Endodermal cell (in vitro differentiated cells): ENCODE measurements around the gene REC114. TPM values are rescaled to one million over a fixed set of nuclear protein-coding genes. Genes with fewer than 3 reads are reported as not detected.
A peak's percentile ranks its signal among the peaks of the same experiment; 100 is the strongest.
"Not testable (repeated sequence)": the region's sequence is repeated elsewhere in the genome, so short reads cannot be mapped to it uniquely, and the experiment has no call there.

Experiments used
- DNase-seq: peaks from one replicate; pipeline ENCODE4 v3.0.0-alpha.2; 2017
- H3K27ac ChIP-seq: 2 replicates; pipeline ENCODE4 v1.5.1; 2013; ENCODE audit warnings: mild to moderate bottlenecking, low read depth, low read length, moderate library complexity
- H3K27me3 ChIP-seq: 2 replicates; pipeline ENCODE4 v1.6.1; 2013; ENCODE audit warnings: mild to moderate bottlenecking, low read length, moderate library complexity; ENCODE audit not compliant: insufficient read depth, control insufficient read depth, poor library complexity, severe bottlenecking
- H3K36me3 ChIP-seq: 2 replicates; pipeline ENCODE4 v1.7.0; 2013; ENCODE audit warnings: mild to moderate bottlenecking, low read length, moderate library complexity; ENCODE audit not compliant: control insufficient read depth, insufficient read depth
- H3K4me1 ChIP-seq: one replicate; pipeline ENCODE4 v1.7.0; 2013; ENCODE audit warnings: low read length; ENCODE audit not compliant: control insufficient read depth, insufficient read depth
- H3K4me3 ChIP-seq: 2 replicates; pipeline ENCODE4 v1.5.1; 2013; ENCODE audit warnings: mild to moderate bottlenecking, low read length, moderate library complexity
- H3K9ac ChIP-seq: 2 replicates; pipeline ENCODE4 v1.6.1; 2013; ENCODE audit warnings: mild to moderate bottlenecking, low read length, moderate library complexity; ENCODE audit not compliant: poor library complexity, severe bottlenecking; ENCODE audit errors: extremely low read depth
- H3K9me3 ChIP-seq: 2 replicates; pipeline ENCODE4 v1.6.1; 2013; ENCODE audit warnings: mild to moderate bottlenecking, low read length, moderate library complexity; ENCODE audit not compliant: control insufficient read depth
- H3K27ac Mint-ChIP-seq: 2 replicates; pipeline ENCODE4 v1.8.0; 2020; ENCODE audit warnings: mixed read lengths
- H3K27me3 Mint-ChIP-seq: 2 replicates; pipeline ENCODE4 v1.8.0; 2021; ENCODE audit warnings: mild to moderate bottlenecking, mixed read lengths; ENCODE audit not compliant: insufficient read depth
- H3K36me3 Mint-ChIP-seq: 2 replicates; pipeline ENCODE4 v1.8.0; 2020; ENCODE audit warnings: low read depth, mixed read lengths
- H3K4me1 Mint-ChIP-seq: 2 replicates; pipeline ENCODE4 v1.8.0; 2020; ENCODE audit warnings: mixed read lengths
- H3K4me3 Mint-ChIP-seq: 2 replicates; pipeline ENCODE4 v1.8.0; 2020; ENCODE audit warnings: mild to moderate bottlenecking, moderate library complexity, mixed read lengths
- H3K9me3 Mint-ChIP-seq: 2 replicates; pipeline ENCODE4 v1.8.0; 2020; ENCODE audit warnings: mild to moderate bottlenecking, mixed read lengths
- WGBS, 2 experiments: methylation state at CpG; one replicate each; pipeline versions ENCODE4 v1.1.5 to v1.1.7; 2013; ENCODE audit warnings: missing lambda C conversion rate in 2 of 2, mixed read lengths in 1 of 2; ENCODE audit not compliant: insufficient coverage in 1 of 2, insufficient read length in 1 of 2; 5-methylcytosine and 5-hydroxymethylcytosine counted together
- total RNA-seq, 2 donors: library from RNA; stranded (reverse); fragmentation: NEBNext Ultra II Directional in 1 of 2; extraction: Animal tissue kit (Norgen Biotek cat#: 25700) in 1 of 2; gene quantifications; 2 replicates in 1 of 2; 3 replicates in 1 of 2; pipeline ENCODE4 v1.2.1, GENCODE V29; 2021
- TF ChIP-seq, protein P1 (sequence below): fragments of 200-600 bp; sonication (generic); conservative IDR thresholded peaks from 2 replicates; pipeline ENCODE4 v1.5.0; 2021; ENCODE audit warnings: antibody characterized with exemption, mild to moderate bottlenecking

The REC114 gene
- total RNA-seq, 2 donors from 2014 or later: not detected

DNA sequence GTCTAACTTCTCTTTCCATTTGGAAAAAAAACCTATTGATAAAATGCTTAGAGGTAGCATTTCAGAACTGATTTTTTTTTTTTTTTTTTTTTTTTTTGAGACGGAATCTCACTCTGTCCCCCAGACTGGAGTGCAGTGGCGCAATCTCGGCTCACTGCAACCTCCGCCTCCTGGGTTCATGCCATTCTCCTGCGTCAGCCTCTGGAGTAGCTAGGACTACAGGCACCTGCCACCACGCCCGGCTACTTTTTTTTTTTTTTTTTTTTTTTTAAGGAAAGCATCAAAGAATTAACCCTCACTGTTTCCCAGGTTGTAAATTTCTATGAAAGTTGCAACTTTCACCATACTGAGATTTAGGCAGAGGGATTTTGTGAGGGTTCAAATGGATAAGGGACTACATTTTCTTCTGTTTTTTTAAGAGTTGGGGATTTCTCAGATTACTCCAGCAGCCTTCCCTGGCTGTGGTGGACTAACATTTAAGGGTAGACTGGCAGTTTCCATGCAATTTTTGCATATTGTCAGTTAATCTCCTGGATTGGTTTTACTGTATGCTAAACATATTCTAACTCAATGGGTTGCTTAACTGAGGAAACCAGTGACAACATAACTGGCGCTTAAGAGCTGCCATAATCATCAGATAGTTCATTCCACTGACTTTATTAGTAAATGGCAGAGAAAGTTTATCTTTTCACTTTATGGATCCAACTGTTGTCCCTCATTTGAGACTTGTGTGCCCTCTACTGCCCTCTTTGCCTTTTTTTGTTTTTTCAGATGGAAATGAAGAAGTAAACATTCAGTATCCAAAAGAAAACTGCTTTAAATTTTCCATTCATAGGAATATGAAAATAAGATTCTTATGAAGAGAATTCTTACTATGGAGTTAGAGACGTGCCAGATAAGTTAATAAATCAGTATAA, 96.5 kb downstream of the REC114 start:
- Mint-ChIP-seq H3K9me3 (no peaks in the 10 kb centered on the region), H3K4me3 (no peak overlapping the region), H3K27ac (no peak overlapping the region), H3K4me1 (no peaks in the 10 kb centered on the region), H3K36me3 (no peaks in the 10 kb centered on the region), H3K27me3 (no peaks in the 10 kb centered on the region)
- no peak overlapping the region for H3K9ac ChIP-seq
- H3K27ac ChIP-seq: no peak overlapping the region
- H3K4me3 ChIP-seq: no peak overlapping the region
- 86 to 100% methylated on average over 1 to 9 of the region's 9 CpGs for WGBS, 2 experiments
- TF ChIP-seq, protein P1, sequence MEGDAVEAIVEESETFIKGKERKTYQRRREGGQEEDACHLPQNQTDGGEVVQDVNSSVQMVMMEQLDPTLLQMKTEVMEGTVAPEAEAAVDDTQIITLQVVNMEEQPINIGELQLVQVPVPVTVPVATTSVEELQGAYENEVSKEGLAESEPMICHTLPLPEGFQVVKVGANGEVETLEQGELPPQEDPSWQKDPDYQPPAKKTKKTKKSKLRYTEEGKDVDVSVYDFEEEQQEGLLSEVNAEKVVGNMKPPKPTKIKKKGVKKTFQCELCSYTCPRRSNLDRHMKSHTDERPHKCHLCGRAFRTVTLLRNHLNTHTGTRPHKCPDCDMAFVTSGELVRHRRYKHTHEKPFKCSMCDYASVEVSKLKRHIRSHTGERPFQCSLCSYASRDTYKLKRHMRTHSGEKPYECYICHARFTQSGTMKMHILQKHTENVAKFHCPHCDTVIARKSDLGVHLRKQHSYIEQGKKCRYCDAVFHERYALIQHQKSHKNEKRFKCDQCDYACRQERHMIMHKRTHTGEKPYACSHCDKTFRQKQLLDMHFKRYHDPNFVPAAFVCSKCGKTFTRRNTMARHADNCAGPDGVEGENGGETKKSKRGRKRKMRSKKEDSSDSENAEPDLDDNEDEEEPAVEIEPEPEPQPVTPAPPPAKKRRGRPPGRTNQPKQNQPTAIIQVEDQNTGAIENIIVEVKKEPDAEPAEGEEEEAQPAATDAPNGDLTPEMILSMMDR: peak; percentile 12
- H3K9me3 ChIP-seq: no peaks in the 10 kb centered on the region
- H3K4me1 ChIP-seq: no peaks in the 10 kb centered on the region
- DNase-seq: no peak
- no peaks in the 10 kb centered on the region for H3K27me3 ChIP-seq
- no peaks in the 10 kb centered on the region for H3K36me3 ChIP-seq

DNA sequence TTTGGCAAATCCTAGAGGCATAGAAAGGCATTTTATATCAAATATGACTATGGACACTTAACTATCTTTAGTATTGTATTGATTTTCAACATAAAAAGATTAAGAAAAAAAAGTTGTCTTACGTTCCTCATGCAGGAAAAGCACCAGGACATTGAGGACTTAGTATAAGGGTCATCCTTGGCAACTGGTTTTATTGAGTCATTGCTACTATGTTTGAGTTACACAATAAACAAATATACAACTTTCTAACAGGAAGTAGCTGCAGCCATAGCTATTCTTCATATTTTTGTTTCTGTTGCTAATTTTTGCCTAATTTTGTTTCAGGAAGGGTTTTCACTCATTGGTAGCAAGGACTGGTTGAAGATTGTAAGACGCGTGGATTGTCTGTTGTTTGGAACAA, 97.2 kb downstream of the REC114 start:
- no peaks in the 10 kb centered on the region for H3K9me3 ChIP-seq
- Mint-ChIP-seq H3K4me1 (no peaks in the 10 kb centered on the region), H3K27me3 (no peaks in the 10 kb centered on the region), H3K36me3 (no peaks in the 10 kb centered on the region), H3K27ac (no peak overlapping the region), H3K9me3 (no peaks in the 10 kb centered on the region), H3K4me3 (no peak overlapping the region)
- no peak overlapping the region for H3K4me3 ChIP-seq
- no peak overlapping the region for H3K9ac ChIP-seq
- 83% methylated on average over 3 of the region's 3 CpGs; no CpG with 5 or more reads in 1 of the 2 experiments for WGBS, 2 experiments
- H3K27ac ChIP-seq: no peak overlapping the region
- TF ChIP-seq, protein P1: no peak
- no peaks in the 10 kb centered on the region for H3K27me3 ChIP-seq
- no peaks in the 10 kb centered on the region for H3K36me3 ChIP-seq
- no peak for DNase-seq
- no peaks in the 10 kb centered on the region for H3K4me1 ChIP-seq

DNA sequence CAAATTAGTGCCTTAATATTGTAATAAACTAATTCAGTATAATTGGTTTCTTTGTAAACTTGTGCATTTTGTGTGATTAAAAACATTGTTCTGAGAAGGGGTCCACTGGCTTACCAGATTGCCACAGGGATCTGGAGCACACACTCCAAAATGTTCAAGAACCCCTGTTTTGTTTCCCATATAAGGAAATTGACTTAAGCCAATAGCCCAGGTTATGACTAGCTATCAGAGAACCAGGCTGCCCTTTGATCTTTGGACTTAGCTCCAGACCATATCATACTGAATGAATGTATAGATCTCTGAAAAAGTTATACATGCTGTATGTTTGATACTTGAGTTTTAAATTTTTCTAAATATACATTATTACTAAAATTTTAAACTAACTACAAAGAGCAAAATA, 98.5 kb downstream of the REC114 start:
- Histone ChIP-seq H3K9me3 (no peaks in the 10 kb centered on the region), H3K27me3 (no peaks in the 10 kb centered on the region), H3K9ac (no peak overlapping the region), H3K4me3 (no peak overlapping the region), H3K27ac (no peak overlapping the region), H3K4me1 (no peaks in the 10 kb centered on the region), H3K36me3 (no peaks in the 10 kb centered on the region)
- no peaks in the 10 kb centered on the region for H3K36me3 Mint-ChIP-seq
- H3K4me3 Mint-ChIP-seq: no peak overlapping the region
- H3K4me1 Mint-ChIP-seq: no peaks in the 10 kb centered on the region
- H3K9me3 Mint-ChIP-seq: no peaks in the 10 kb centered on the region
- TF ChIP-seq, protein P1: no peak
- H3K27me3 Mint-ChIP-seq: no peaks in the 10 kb centered on the region
- H3K27ac Mint-ChIP-seq: no peak overlapping the region
- DNase-seq: no peak

DNA sequence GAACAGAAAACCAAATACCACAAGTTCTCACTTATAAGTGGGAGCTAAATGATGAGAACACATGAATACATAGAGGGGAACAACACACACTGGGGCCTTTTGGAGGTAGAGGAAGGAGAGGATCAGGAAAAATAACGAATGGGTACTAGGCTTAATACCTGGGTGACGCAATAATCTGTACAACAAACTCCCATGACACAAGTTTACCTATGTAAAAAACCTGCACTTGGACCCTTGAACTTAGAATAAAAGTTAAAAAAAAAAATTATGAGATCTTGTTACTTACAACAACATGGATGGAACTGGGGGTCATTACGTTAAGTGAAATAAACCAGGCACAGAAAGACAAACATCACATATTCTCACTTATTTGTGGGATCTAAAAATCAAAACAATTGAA, 106.0 kb downstream of the REC114 start:
- H3K27me3 ChIP-seq, H3K9me3 Mint-ChIP-seq, H3K36me3 ChIP-seq, H3K9me3 ChIP-seq, H3K4me3 ChIP-seq, H3K27ac ChIP-seq, H3K4me1 Mint-ChIP-seq, H3K9ac ChIP-seq, H3K4me3 Mint-ChIP-seq, DNase-seq, H3K36me3 Mint-ChIP-seq, H3K27me3 Mint-ChIP-seq, H3K4me1 ChIP-seq, H3K27ac Mint-ChIP-seq: not testable (repeated sequence)
- WGBS, 2 experiments: 100% methylated on average over 1 of the region's 3 CpGs; no CpG with 5 or more reads in 1 of the 2 experiments
